HepG2 (cell line): Measurements from ENCODE around the gene IFIT3. TPM values are rescaled to one million over a fixed set of nuclear protein-coding genes. Genes with fewer than 3 reads are reported as not detected.

Experiments
- ATAC-seq: fragments of 200-7000 bp; cut with Tn5 transposase; 3 replicates; pipeline ENCODE4 v1.9.1; 2020; ENCODE audit warnings: mild to moderate bottlenecking, moderate library complexity
- BruUV-seq: library from RNA; stranded (reverse); fragments of 400-500 nt; replicated peaks from 2 replicates; lab custom pipeline; 2021; lab: Mats Ljungman, UMichigan
- CTCF ChIA-PET: fragments of 300-600 bp; formaldehyde crosslinking; extraction: SDS; loops from one replicate; lab custom pipeline; 2021; ENCODE audit warnings: low total read pairs, inconsistent platforms, low intra/inter-chr PET ratio; lab: Yijun Ruan, JAX
- POLR2A ChIA-PET: fragments of 350-600 bp; sonication (Branson Sonifier 250); formaldehyde crosslinking; loops from one replicate; lab custom pipeline; 2020; ENCODE audit warnings: antibody characterized with exemption, inconsistent platforms; lab: Yijun Ruan, JAX
- DNase-seq: peaks from one replicate; pipeline ENCODE4 v3.0.0-alpha.2; 2015; ENCODE audit warnings: low spot score
- FAIRE-seq: peaks from 3 replicates; lab custom pipeline; 2011; peaks lifted over from hg19 to GRCh38; lab: Jason Lieb, UNC
- H2AFZ ChIP-seq: one replicate; pipeline ENCODE4 v1.6.1; 2011; ENCODE audit warnings: low read length, inconsistent platforms
- H3K27ac ChIP-seq: fragments of 300-600 bp; 3 replicates; pipeline ENCODE4 v1.8.0; 2011; ENCODE audit warnings: mixed run types, mild to moderate bottlenecking, mixed read lengths, low read length, inconsistent platforms; ENCODE audit not compliant: insufficient read depth; ENCODE audit errors: extremely low read length
- H3K27me3 ChIP-seq, 2 experiments: fragments of 200-600 bp in 1 of 2; 2 replicates in 1 of 2; 3 replicates in 1 of 2; pipeline versions ENCODE4 v1.6.0 to v1.8.0; 2011; ENCODE audit warnings: low read length in 2 of 2, mild to moderate bottlenecking in 2 of 2, moderate library complexity in 2 of 2, inconsistent platforms in 1 of 2; ENCODE audit not compliant: insufficient read depth in 2 of 2, control insufficient read depth in 1 of 2
- H3K36me3 ChIP-seq, 2 experiments: fragments of 200-600 bp in 1 of 2; replicated peaks in 1 of 2; 2 replicates in 1 of 2; 3 replicates in 1 of 2; pipeline versions ENCODE4 v1.5.1 to v1.8.0; 2011; ENCODE audit warnings: low read length in 2 of 2, inconsistent platforms in 1 of 2; ENCODE audit not compliant: insufficient read depth in 2 of 2, control insufficient read depth in 1 of 2
- H3K4me1 ChIP-seq: 2 replicates; pipeline ENCODE4 v1.5.1; 2012; ENCODE audit warnings: low read length, inconsistent platforms; ENCODE audit not compliant: insufficient read depth
- H3K4me2 ChIP-seq: 2 replicates; pipeline ENCODE4 v1.6.0; 2011; ENCODE audit warnings: low read depth, low read length, inconsistent platforms
- H3K4me3 ChIP-seq, 3 experiments: fragments of 200-600 bp in 1 of 3; sonication (generic), shearing (Covaris generic) in 1 of 3; replicated peaks in 1 of 3; 2 replicates each; pipeline ENCODE4 v1.5.1; 2011 to 2016; ENCODE audit warnings: low read length in 3 of 3, inconsistent platforms in 2 of 3, low read depth in 2 of 3, mild to moderate bottlenecking in 2 of 3, control low read depth in 1 of 3, mixed read lengths in 1 of 3; ENCODE audit not compliant: insufficient read depth in 1 of 3
- H3K79me2 ChIP-seq: one replicate; pipeline ENCODE4 v1.6.1; 2011; ENCODE audit warnings: low read length, inconsistent platforms; ENCODE audit not compliant: insufficient read depth
- H3K9ac ChIP-seq: 2 replicates; pipeline ENCODE4 v1.6.0; 2011; ENCODE audit warnings: mild to moderate bottlenecking, low read depth, low read length, inconsistent platforms; ENCODE audit not compliant: insufficient read depth
- H3K9me3 ChIP-seq: 2 replicates; pipeline ENCODE4 v1.5.1; 2012; ENCODE audit warnings: mild to moderate bottlenecking, low read length
- H4K20me1 ChIP-seq: 2 replicates; pipeline ENCODE4 v1.6.0; 2011; ENCODE audit warnings: inconsistent platforms, mild to moderate bottlenecking, low read length, moderate library complexity; ENCODE audit not compliant: insufficient read depth
- ADNP ChIP-seq: sonication (generic); formaldehyde crosslinking; IDR thresholded peaks from 2 replicates; pipeline ENCODE4 v1.4.0; 2020; ENCODE audit warnings: missing genetic modification reagents
- FOXA1 ChIP-seq, 2 experiments: fragments of 450-650 bp in 1 of 2; sonication (generic) in 1 of 2; formaldehyde crosslinking in 1 of 2; IDR thresholded peaks; 2 replicates each; pipeline versions ENCODE4 v1.4.0 to v1.6.1; 2016 to 2020; ENCODE audit warnings: missing genetic modification reagents in 1 of 2
- KAT2B ChIP-seq: fragments of 150-350 bp; IDR thresholded peaks from 2 replicates; pipeline ENCODE4 v1.6.1; 2014; ENCODE audit warnings: low read depth, low read length, borderline replicate concordance
- NONO ChIP-seq, 2 experiments: fragments of 450-650 bp in 1 of 2; sonication (generic) in 1 of 2; formaldehyde crosslinking in 1 of 2; IDR thresholded peaks in 1 of 2; conservative IDR thresholded peaks in 1 of 2; 2 replicates each; pipeline versions ENCODE4 v1.6.1 to v1.8.0; 2017 to 2022; ENCODE audit warnings: mild to moderate bottlenecking in 1 of 2, missing genetic modification reagents in 1 of 2, moderate library complexity in 1 of 2
- PITX1 ChIP-seq: sonication (generic); formaldehyde crosslinking; IDR thresholded peaks from 2 replicates; pipeline ENCODE4 v1.5.1; 2020; ENCODE audit warnings: mild to moderate bottlenecking, missing genetic modification reagents
- SIN3B ChIP-seq: fragments of 150-350 bp; IDR thresholded peaks from 2 replicates; pipeline ENCODE4 v1.6.1; 2014; ENCODE audit warnings: low read length
- SNAPC2 ChIP-seq: sonication (generic); formaldehyde crosslinking; IDR thresholded peaks from 2 replicates; pipeline ENCODE4 v1.8.1; 2022; ENCODE audit warnings: mild to moderate bottlenecking, missing genetic modification reagents
- ZNF253 ChIP-seq: sonication (generic); formaldehyde crosslinking; IDR thresholded peaks from 2 replicates; pipeline ENCODE4 v1.8.0; 2022; ENCODE audit warnings: mild to moderate bottlenecking, missing genetic modification reagents, borderline replicate concordance
- ZNF260 ChIP-seq: sonication (generic); formaldehyde crosslinking; IDR thresholded peaks from 2 replicates; pipeline ENCODE4 v1.4.0; 2020; ENCODE audit warnings: missing genetic modification reagents, low read depth, mild to moderate bottlenecking, borderline replicate concordance
- ZNF282 ChIP-seq: fragments of 450-650 bp; IDR thresholded peaks from 2 replicates; pipeline ENCODE4 v1.6.1; 2018; ENCODE audit not compliant: partially characterized antibody
- ZNF296 ChIP-seq: sonication (generic); formaldehyde crosslinking; conservative IDR thresholded peaks from 2 replicates; pipeline ENCODE4 v1.5.0; 2020; ENCODE audit warnings: mild to moderate bottlenecking, missing genetic modification reagents
- ZNF331 ChIP-seq: sonication (generic); formaldehyde crosslinking; IDR thresholded peaks from 2 replicates; pipeline ENCODE4 v1.4.0; 2020; ENCODE audit warnings: missing genetic modification reagents
- ZNF546 ChIP-seq: sonication (generic); formaldehyde crosslinking; conservative IDR thresholded peaks from 2 replicates; pipeline ENCODE4 v1.8.1; 2023; ENCODE audit warnings: mild to moderate bottlenecking, missing genetic modification reagents
- ZNF574 ChIP-seq: sonication (generic); formaldehyde crosslinking; IDR thresholded peaks from 2 replicates; pipeline ENCODE4 v1.4.0; 2020; ENCODE audit warnings: missing genetic modification reagents
- ZSCAN22 ChIP-seq: sonication (generic); formaldehyde crosslinking; IDR thresholded peaks from 2 replicates; pipeline ENCODE4 v1.4.0; 2020; ENCODE audit warnings: mild to moderate bottlenecking, missing genetic modification reagents
- WGBS: methylation state at CpG from one replicate; pipeline ENCODE4 v1.1.6; 2017; ENCODE audit warnings: low lambda C conversion rate; 5-methylcytosine and 5-hydroxymethylcytosine counted together
- in situ Hi-C: cut with HindIII; loops from 2 replicates; pipeline ENCODE4 v1.10.0; 2017; ENCODE audit warnings: low pct_unique_long_range_greater_than_20kb; ENCODE audit not compliant: extremely low pct_ligation_motif_present
- intact Hi-C: fragments of 100-400 bp; cut with micrococcal nuclease; formaldehyde crosslinking; loops from one replicate; pipeline ENCODE4 v1.10.0; 2022; ENCODE audit not compliant: unreplicated experiment
- polyA plus RNA-seq, 8 experiments: library from polyadenylated mRNA; depleted of rRNA in 3 of 8; stranded (reverse) in 7 of 8; unstranded in 1 of 8; fragments of >200 nt; fragmentation: Illumina TruSeq in 4 of 8; extraction: Trizol in 4 of 8; gene quantifications; 2 replicates each; pipeline versions ENCODE4 v1.2.1 to v1.2.3, GENCODE V29; 2011 to 2016; ENCODE audit warnings: low read depth in 4 of 8, missing spikeins in 1 of 8, mixed read lengths in 1 of 8; ENCODE audit not compliant: insufficient read depth in 1 of 8
- total RNA-seq, 5 experiments: library from RNA; depleted of rRNA; stranded (reverse); fragments of >200 nt; fragmentation: Illumina TruSeq; extraction: Trizol; gene quantifications; 2 replicates each; pipeline ENCODE4 v1.2.3, GENCODE V29; 2016; ENCODE audit warnings: low read depth in 1 of 5
- TF ChIP-seq, protein P1 (sequence below): sonication (generic); formaldehyde crosslinking; IDR thresholded peaks from 2 replicates; pipeline ENCODE4 v1.5.0; 2020; ENCODE audit warnings: mild to moderate bottlenecking, missing genetic modification reagents

The IFIT3 gene
- total and polyA plus RNA-seq, 2 of the 13 experiments (the other 11 are each of a cell fraction or from before 2014, with no cell fraction given) = 0.48 to 3.1 TPM

DNA sequence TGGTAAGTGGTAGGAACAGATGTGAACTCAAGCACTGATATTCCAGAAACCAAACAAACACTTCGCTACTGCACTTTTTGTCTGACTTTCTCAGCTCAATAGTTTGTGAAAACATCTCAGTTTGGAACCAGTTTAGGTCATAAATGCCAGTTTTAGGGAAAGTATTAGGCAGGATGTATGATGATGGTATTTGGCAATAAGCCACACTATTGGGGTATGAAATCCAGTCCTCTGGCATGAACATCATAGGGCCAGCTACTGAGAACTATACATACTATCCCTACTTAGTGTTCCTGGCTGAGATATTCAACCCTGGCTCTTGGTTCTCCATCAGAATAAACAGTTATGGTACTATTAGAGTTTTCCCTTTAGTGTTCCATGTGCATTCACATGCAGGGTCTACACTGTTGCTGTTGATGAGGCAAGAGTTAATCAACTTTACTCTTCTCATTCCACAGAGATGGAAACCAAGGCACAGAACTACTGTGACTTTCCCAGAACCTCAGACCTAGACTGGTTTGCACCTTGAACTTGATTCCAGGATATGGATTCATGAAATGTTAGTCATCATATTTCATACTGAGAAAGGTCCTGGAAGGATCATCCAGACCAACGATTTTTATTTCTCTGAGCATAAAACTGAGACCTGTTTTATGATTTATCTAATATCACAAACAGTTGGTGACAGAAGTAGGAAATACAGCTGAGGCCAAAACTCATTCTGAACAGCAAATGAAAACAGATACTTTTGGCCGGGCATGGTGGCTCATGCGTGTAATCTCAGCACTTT is 46.0 kb upstream of the IFIT3 start:
- H3K4me1 ChIP-seq = peaks cover 35% of the 10 kb centered on the region
- FAIRE-seq = no peak
- no peak overlapping the region for H2AFZ ChIP-seq
- no peaks in the 10 kb centered on the region for H4K20me1 ChIP-seq
- H3K4me2 ChIP-seq = no peak overlapping the region
- no peak for ATAC-seq
- POLR2A ChIA-PET = no interaction called here
- no peaks in the 10 kb centered on the region for H3K36me3 ChIP-seq
- intact Hi-C loops = no loop called here
- no peak overlapping the region for H3K4me3 ChIP-seq
- H3K27me3 ChIP-seq = no peaks in the 10 kb centered on the region; a peak in 1 of 5 replicates
- no peaks in the 10 kb centered on the region for H3K9me3 ChIP-seq
- TF ChIP-seq ZNF296 (no peak), FOXA1 (IDR thresholded peaks at IDR 0.05) (no peak), FOXA1 (CRISPR knock-in tag; IDR thresholded peaks at IDR 0.05) (no peak), SNAPC2 (CRISPR knock-in tag) (no peak), ZNF546 (CRISPR knock-in tag) (no peak), ZSCAN22 (CRISPR knock-in tag) (no peak), NONO (IDR thresholded peaks at IDR 0.05) (no peak), NONO (CRISPR knock-in tag; conservative IDR thresholded peaks at IDR 0.05) (no peak), KAT2B (no peak), ZNF282 (no peak), ADNP (CRISPR knock-in tag) (no peak), ZNF253 (no peak), ZNF331 (CRISPR knock-in tag) (no peak), ZNF260 (CRISPR knock-in tag) (no peak), ZNF574 (CRISPR knock-in tag) (no peak), PITX1 (CRISPR knock-in tag) (no peak), SIN3B (no peak)
- TF ChIP-seq, protein P1, sequence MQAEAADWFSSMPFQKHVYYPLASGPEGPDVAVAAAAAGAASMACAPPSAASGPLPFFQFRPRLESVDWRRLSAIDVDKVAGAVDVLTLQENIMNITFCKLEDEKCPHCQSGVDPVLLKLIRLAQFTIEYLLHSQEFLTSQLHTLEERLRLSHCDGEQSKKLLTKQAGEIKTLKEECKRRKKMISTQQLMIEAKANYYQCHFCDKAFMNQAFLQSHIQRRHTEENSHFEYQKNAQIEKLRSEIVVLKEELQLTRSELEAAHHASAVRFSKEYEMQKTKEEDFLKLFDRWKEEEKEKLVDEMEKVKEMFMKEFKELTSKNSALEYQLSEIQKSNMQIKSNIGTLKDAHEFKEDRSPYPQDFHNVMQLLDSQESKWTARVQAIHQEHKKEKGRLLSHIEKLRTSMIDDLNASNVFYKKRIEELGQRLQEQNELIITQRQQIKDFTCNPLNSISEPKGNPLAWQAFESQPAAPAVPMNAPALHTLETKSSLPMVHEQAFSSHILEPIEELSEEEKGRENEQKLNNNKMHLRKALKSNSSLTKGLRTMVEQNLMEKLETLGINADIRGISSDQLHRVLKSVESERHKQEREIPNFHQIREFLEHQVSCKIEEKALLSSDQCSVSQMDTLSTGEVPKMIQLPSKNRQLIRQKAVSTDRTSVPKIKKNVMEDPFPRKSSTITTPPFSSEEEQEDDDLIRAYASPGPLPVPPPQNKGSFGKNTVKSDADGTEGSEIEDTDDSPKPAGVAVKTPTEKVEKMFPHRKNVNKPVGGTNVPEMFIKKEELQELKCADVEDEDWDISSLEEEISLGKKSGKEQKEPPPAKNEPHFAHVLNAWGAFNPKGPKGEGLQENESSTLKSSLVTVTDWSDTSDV (CRISPR knock-in tag) = no peak
- 65% methylated on average over 4 of the region's 4 CpGs for WGBS
- in situ Hi-C loops = no loop called here
- CTCF ChIA-PET = no interaction called here
- no peak for DNase-seq
- BruUV-seq = no TSS peak
- H3K27ac ChIP-seq = no peak overlapping the region
- H3K79me2 ChIP-seq = no peaks in the 10 kb centered on the region
- H3K9ac ChIP-seq = no peak overlapping the region
